Fibroblast of pulmonary artery (primary cell): ENCODE data around the gene FOS.
"Not testable (repeated sequence)": the region's sequence is repeated elsewhere in the genome, so short reads cannot be mapped to it uniquely, and the experiment has no call there.

Source experiments
- DNase-seq: peaks from one replicate; pipeline ENCODE4 v3.0.0-alpha.2; 2010; ENCODE audit warnings: low read depth
- H3K4me3 ChIP-seq: replicated peaks from 2 replicates; pipeline ENCODE4 v1.5.1; 2011; ENCODE audit warnings: low read depth, mild to moderate bottlenecking, control low read depth, low read length, moderate library complexity
- TF ChIP-seq, protein P1 (sequence below): IDR thresholded peaks from 2 replicates; pipeline ENCODE4 v1.5.1; 2011; ENCODE audit warnings: mild to moderate bottlenecking, control low read depth, low read length, inconsistent platforms; ENCODE audit errors: missing control alignments

FOS gene

DNA sequence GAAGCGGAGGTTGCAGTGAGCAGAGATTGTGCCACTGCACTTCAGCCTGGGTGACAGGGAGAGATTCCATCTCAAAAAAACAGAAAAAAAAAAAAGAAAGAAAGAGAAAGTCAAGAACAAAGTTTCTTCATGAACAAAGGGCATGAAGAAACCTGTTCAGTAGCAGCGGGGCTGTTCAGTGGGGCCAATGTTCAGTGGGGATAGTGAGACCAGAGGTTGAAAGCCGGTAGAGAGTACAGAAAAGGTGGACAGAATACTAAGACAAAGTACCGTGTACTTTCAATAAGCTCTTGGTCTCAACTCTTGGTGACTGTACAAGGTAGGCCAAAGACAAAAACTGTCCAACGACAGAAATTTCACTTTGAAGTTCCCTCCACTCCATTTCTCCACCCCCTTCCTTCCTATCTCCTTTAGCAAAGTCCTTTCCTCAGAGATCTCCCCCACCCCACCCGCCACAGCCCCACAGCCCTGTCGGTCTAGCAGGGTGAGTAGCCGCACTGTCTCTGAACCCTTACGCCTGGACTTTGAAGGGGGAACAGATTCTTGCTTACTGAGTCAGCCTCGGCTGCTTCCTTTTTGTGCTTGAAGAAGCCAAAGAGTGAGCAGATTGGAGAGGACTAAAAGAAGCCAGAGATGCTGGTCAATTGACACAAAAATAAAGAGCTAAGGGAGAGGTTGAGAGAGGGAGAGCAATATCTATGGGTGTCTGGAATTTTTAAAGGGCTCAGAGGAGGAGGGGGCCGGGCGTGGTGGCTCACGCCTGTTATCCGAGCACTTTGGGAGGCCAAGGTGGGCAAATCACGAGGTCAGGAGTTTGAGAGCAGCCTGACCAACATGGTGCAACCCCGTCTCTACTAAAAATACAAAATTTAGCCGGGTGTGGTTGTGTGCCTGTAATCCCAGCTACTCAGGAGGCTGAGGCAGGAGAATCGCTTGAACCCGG, 44.2 kb upstream of the FOS start:
- peak; percentile 91 for DNase-seq
- H3K4me3 ChIP-seq = no peak overlapping the region
- TF ChIP-seq, protein P1, sequence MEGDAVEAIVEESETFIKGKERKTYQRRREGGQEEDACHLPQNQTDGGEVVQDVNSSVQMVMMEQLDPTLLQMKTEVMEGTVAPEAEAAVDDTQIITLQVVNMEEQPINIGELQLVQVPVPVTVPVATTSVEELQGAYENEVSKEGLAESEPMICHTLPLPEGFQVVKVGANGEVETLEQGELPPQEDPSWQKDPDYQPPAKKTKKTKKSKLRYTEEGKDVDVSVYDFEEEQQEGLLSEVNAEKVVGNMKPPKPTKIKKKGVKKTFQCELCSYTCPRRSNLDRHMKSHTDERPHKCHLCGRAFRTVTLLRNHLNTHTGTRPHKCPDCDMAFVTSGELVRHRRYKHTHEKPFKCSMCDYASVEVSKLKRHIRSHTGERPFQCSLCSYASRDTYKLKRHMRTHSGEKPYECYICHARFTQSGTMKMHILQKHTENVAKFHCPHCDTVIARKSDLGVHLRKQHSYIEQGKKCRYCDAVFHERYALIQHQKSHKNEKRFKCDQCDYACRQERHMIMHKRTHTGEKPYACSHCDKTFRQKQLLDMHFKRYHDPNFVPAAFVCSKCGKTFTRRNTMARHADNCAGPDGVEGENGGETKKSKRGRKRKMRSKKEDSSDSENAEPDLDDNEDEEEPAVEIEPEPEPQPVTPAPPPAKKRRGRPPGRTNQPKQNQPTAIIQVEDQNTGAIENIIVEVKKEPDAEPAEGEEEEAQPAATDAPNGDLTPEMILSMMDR = no peak

DNA sequence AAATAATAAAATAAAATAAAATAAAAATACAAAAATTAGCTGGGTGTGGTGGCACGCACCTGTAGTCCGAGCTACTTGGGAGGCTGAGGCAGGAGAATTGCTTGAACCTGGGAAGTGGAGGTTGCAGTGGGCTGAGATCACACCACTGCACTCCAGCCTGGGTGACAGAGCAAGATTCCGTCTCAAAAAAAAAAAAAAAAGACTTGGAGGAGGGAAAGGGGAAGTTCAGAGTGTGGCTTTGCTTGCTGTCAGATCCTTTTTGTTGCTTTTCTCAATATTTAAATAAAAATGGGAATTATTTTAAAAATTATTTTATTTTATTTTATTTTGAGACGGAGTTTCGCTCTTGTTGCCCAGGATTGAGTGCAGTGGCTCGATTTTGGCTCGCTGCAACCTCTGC, 43.4 kb upstream of the FOS start:
- not testable (repeated sequence) for DNase-seq, H3K4me3 ChIP-seq

DNA sequence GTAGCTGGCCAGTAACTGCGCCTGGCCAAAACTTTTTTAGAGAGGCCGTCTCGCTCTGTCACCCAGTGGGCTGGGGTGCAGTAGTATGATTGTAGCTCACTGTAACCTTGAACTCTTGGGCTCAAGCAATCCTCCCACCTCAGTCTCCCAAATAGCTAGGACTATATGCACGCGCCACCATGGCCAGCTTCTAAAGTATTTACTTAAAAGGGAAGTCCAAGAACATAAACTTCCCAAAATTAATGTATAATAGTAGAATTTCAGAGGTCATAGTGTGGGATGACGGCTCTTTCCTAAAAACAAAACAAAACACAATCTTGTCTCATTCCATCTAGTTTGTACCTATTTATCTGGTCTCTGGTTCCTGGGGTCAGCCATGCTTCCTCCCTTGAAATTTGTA, 42.2 kb upstream of the FOS start:
- TF ChIP-seq, protein P1 = no peak
- H3K4me3 ChIP-seq = no peak overlapping the region
- no peak for DNase-seq

DNA sequence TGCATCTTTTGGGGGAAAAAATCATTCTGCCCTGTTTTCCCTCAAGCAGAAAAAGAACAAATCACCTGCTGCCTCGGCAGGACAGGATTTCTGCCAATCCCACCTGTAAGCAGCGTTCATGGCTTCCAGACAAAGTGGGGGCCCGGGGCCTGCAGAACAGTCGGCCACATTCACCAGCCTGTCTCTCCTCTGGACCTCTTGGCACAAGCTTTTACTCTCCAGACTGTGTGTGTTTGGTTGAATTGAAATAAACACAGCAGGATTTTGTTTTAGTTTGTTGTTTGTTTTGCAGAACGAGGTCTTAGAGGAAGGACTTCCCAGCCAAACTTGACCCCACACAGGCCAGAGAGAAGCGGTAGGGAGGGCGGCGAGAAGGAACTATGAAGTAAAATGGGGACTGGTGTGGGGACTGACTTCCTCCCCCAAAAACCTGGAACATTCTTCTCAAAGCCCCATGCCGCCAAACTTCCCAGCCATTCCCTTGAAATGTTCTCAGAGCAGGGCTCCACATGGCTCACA, 41.7 kb upstream of the FOS start:
- no peak for DNase-seq
- TF ChIP-seq, protein P1 = no peak
- H3K4me3 ChIP-seq = no peak overlapping the region

DNA sequence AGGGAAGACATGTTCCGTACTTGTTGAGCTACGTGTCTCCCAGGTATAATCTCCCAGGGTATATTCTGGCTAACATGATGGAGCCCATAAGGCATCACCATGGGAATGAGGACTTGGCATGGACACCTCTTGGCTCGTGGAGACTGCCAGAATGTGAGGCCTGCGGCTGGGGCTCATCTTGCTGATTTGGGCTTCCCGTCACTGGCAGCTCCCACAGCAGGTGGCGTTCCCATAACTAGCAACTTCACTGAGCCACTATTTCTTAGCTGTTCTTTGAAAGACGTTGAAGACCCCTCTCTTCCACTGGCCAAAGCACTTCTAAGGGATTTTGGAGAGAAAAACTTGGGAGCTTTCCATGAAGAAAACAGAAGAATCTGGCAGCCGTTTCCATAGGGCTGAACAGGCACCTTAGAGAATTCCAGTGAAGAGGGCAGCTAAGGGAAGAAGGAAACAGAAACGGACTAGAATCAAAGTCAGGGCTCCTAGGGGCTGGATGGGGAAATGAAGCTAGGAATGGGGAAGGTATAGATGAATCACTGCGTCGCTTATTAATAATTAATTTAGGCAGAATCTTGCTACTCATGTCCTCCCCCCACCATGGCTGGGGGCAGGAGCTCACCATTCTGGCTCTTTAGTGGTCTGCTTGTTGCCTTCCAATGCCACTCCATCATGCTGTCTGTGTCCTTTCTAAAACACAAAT, 39.7 kb upstream of the FOS start:
- DNase-seq = no peak
- H3K4me3 ChIP-seq = no peak overlapping the region
- TF ChIP-seq, protein P1 = no peak

DNA sequence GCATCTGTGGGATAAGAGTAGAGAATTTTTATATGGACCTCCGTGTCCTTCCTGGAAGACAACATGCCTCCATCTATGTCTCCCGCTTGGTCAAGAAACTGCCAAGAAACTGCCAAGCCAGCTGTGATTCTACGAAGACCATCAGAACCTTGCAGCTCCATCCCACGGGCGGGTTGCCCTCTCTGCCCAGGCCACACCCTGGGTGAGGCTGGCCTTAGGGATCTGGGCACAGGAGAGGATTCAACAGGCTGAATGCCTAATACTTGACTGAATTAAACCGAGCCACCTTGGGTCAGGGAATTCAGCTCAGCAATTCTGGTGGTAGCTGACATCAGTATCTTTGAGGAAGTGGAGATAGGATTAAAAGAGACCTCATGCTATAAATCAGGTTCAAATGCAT, 37.8 kb upstream of the FOS start:
- DNase-seq = no peak
- no peak overlapping the region for H3K4me3 ChIP-seq
- TF ChIP-seq, protein P1 = no peak

DNA sequence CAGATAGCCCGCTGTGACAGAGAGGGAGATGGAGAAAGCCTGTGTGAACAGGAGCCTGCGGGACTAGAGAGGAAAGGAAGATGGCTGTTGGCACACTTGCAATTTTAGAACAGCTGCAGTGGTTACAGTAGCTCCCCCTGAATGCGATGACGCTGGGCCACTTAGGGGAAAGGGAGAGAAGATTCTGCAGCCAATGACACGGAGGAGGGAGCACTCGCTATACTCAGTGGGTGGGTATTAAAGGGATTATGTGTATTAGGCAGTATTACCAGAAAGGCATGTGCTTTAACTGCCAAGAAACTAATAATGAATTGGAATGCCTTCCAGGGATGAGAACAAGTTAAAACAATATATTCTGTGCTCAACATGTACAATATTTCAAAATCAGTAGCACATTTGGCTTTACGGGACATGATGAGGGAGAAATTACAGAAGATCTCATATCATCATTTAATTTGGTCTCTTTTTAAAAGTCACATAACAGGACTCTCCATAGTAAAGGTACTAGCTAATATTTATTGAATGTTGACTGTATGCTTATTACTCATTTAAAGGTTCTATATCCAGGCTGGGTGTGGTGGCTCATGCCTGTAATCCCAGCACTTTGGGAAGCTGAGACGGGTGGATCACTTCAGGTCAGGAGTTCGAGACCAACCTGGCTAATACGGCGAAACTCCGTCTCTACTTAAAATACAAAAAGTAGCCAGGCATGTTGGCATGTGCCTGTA, 35.9 kb upstream of the FOS start:
- TF ChIP-seq, protein P1 = no peak
- H3K4me3 ChIP-seq = no peak overlapping the region
- peak; percentile 88 for DNase-seq
